ENCODE results near the gene ARID3B.

DNA sequence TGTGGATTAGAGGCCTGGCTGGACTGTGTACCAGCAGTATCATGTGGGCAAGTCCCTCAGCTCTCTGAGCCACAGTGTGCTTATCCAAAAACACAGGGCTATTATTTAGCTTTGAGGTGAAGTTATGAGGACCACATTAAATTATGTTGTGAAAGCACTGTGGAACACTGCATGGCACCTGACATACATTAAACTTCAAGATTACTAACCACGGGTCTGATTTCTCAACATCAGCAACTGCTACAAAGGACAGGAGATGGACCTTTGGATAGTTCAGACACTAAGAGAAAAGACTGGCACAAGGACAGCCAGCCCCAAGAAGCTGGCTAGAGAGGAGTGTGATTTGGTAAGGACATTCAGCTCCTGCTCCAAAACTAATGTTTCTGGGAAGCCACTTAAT is 96.0 kb downstream of the ARID3B start:
- TF ChIP-seq POU2F2 (IDR thresholded peaks at IDR 0.05; ENCODE audit: low read depth, low read length) (no peak), POLR2AphosphoS5 (IDR thresholded peaks at IDR 0.05; ENCODE audit: low read depth, low read length) (no peak)

All from GM12891 (cell line).